GM23248 (cell line): ENCODE measurements around the gene ZNF691. TPM values are rescaled to one million over a fixed set of nuclear protein-coding genes. Genes with fewer than 3 reads are reported as not detected.
A peak's percentile ranks its signal among the peaks of the same experiment; 100 is the strongest.

Experiments
- DNase-seq: peaks from one replicate; pipeline ENCODE4 v3.0.0-alpha.2; 2015
- H2AFZ ChIP-seq: fragments of 200-600 bp; sonication (generic); 2 replicates; pipeline ENCODE4 v1.6.1; 2016; ENCODE audit warnings: antibody characterized with exemption
- H3F3A ChIP-seq: fragments of 200-600 bp; sonication (generic); 2 replicates; pipeline ENCODE4 v1.6.1; 2016; ENCODE audit warnings: mild to moderate bottlenecking, antibody characterized with exemption, mixed run types; ENCODE audit not compliant: insufficient read depth
- H3K27ac ChIP-seq: fragments of 200-600 bp; sonication (generic); 2 replicates; pipeline ENCODE4 v1.5.1; 2016; ENCODE audit warnings: mild to moderate bottlenecking
- H3K27me3 ChIP-seq: fragments of 200-600 bp; sonication (generic); replicated peaks from 2 replicates; pipeline ENCODE4 v1.6.1; 2016; ENCODE audit warnings: mild to moderate bottlenecking; ENCODE audit not compliant: insufficient read depth
- H3K36me3 ChIP-seq: fragments of 200-600 bp; sonication (generic); 2 replicates; pipeline ENCODE4 v1.6.1; 2016; ENCODE audit warnings: low read depth, mild to moderate bottlenecking
- H3K4me1 ChIP-seq: fragments of 200-600 bp; sonication (generic); 2 replicates; pipeline ENCODE4 v1.6.1; 2016; ENCODE audit warnings: mild to moderate bottlenecking; ENCODE audit not compliant: insufficient read depth
- H3K4me2 ChIP-seq: fragments of 200-600 bp; sonication (generic); one replicate; pipeline ENCODE4 v1.6.1; 2016; ENCODE audit warnings: mild to moderate bottlenecking; ENCODE audit not compliant: unreplicated experiment
- H3K4me3 ChIP-seq: fragments of 200-600 bp; sonication (generic); 2 replicates; pipeline ENCODE4 v1.5.1; 2016; ENCODE audit warnings: mild to moderate bottlenecking
- H3K79me2 ChIP-seq: fragments of 200-600 bp; sonication (generic); 2 replicates; pipeline ENCODE4 v1.6.1; 2016; ENCODE audit warnings: mild to moderate bottlenecking; ENCODE audit not compliant: insufficient read depth
- H3K9ac ChIP-seq: fragments of 200-600 bp; sonication (generic); 2 replicates; pipeline ENCODE4 v1.6.1; 2016; ENCODE audit warnings: mild to moderate bottlenecking
- H3K9me2 ChIP-seq: fragments of 200-600 bp; sonication (generic); 2 replicates; pipeline ENCODE4 v1.6.1; 2016; ENCODE audit warnings: mixed run types, mild to moderate bottlenecking, moderate library complexity; ENCODE audit not compliant: insufficient read depth
- H3K9me3 ChIP-seq: fragments of 200-600 bp; sonication (generic); one replicate; pipeline ENCODE4 v1.6.1; 2017; ENCODE audit warnings: low read depth
- H4K20me1 ChIP-seq: fragments of 200-600 bp; sonication (generic); 2 replicates; pipeline ENCODE4 v1.6.0; 2016; ENCODE audit not compliant: insufficient read depth
- EZH2 ChIP-seq: fragments of 200-600 bp; sonication (generic); IDR thresholded peaks from 2 replicates; pipeline ENCODE4 v1.6.1; 2018; ENCODE audit warnings: antibody characterized with exemption, mild to moderate bottlenecking; ENCODE audit not compliant: insufficient read depth, poor library complexity, severe bottlenecking
- EZH2phosphoT487 ChIP-seq: fragments of 200-600 bp; sonication (generic); IDR thresholded peaks from 2 replicates; pipeline ENCODE4 v1.6.1; 2018; ENCODE audit warnings: antibody characterized with exemption, moderate library complexity, mild to moderate bottlenecking, low read depth; ENCODE audit not compliant: insufficient read depth
- WGBS, 2 experiments: methylation state at CpG; one replicate each; pipeline ENCODE4 v1.1.6; 2015 to 2017; ENCODE audit warnings: low lambda C conversion rate in 2 of 2, low coverage in 1 of 2; ENCODE audit errors: missing lambda C conversion rate in 2 of 2; 5-methylcytosine and 5-hydroxymethylcytosine counted together
- in situ Hi-C: fragments of 300-500 bp; cut with MboI; formaldehyde crosslinking; loops from 2 replicates; pipeline ENCODE4 v1.15.0; 2020
- polyA plus RNA-seq: library from polyadenylated mRNA; unstranded; fragments of >200 nt; fragmentation: Nextera tagmentation; extraction: Ambion mirVana; gene quantifications from 2 replicates; pipeline ENCODE4 v1.2.1, GENCODE V29; 2016
- total RNA-seq: library from RNA; depleted of rRNA; stranded (reverse); fragments of >200 nt; shearing (Covaris generic); gene quantifications from 2 replicates; pipeline ENCODE4 v1.2.3, GENCODE V29; 2014

Gene ZNF691
- total and polyA plus RNA-seq, 2 experiments from 2014 or later, result 4.4 to 6.9 TPM

DNA sequence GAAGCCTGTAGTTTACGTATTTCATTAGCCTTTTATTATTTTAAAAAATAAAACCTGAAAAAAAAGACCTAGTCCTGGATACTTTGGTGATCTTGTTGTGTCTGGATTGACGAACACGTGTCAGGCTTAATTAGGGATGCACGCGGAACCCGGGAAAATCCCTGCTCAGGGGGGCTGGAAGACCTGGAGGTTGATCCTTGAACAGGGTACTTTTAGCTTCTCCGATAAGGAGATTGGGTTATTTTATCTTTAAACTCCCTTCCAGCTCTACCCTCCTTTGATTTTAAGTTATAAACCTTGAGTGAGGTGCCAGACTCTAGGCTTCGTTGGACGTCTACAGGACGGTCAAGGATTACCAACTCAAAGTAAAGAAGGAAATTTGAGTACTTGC, 552 bp upstream of the ZNF691 start:
- no peaks in the 10 kb centered on the region for H4K20me1 ChIP-seq
- TF ChIP-seq EZH2 (no peak), EZH2phosphoT487 (no peak)
- H3K4me2 ChIP-seq, result peak overlapping the region; percentile 99
- peak overlapping the region; percentile 87 for H3K4me3 ChIP-seq
- in situ Hi-C loops, result no loop called here
- H3K27ac ChIP-seq, result no peak overlapping the region
- H3K9ac ChIP-seq, result peak overlapping the region; percentile 59
- peaks cover 17% of the 10 kb centered on the region for H3F3A ChIP-seq
- H3K79me2 ChIP-seq, result peaks cover 20% of the 10 kb centered on the region
- no peaks in the 10 kb centered on the region for H3K27me3 ChIP-seq
- H3K36me3 ChIP-seq, result peaks cover 9% of the 10 kb centered on the region
- WGBS, 2 experiments, result 4 to 5% methylated on average over 10 of the region's 10 CpGs
- H3K9me2 ChIP-seq, result no peaks in the 10 kb centered on the region
- no peaks in the 10 kb centered on the region for H3K9me3 ChIP-seq
- H2AFZ ChIP-seq, result peak overlapping the region; percentile 99
- DNase-seq, result no peak
- H3K4me1 ChIP-seq, result peaks cover 22% of the 10 kb centered on the region

GRCh38 chr1:42847111-42847595, 740 bp downstream of the ZNF691 start:
- peak overlapping the region; percentile 94 for H3K4me2 ChIP-seq
- no peaks in the 10 kb centered on the region for H3K27me3 ChIP-seq
- in situ Hi-C loops, result no loop called here
- H3K4me1 ChIP-seq, result peaks cover 22% of the 10 kb centered on the region
- H3K9ac ChIP-seq, result peak overlapping the region; percentile 84
- H3K9me2 ChIP-seq, result no peaks in the 10 kb centered on the region
- peaks cover 17% of the 10 kb centered on the region for H3F3A ChIP-seq
- WGBS, 2 experiments, result 14% methylated on average over 6 of the region's 6 CpGs
- H3K9me3 ChIP-seq, result no peaks in the 10 kb centered on the region
- no peak for DNase-seq
- no peaks in the 10 kb centered on the region for H4K20me1 ChIP-seq
- H3K4me3 ChIP-seq, result peak overlapping the region; percentile 87
- H3K36me3 ChIP-seq, result no peaks in the 10 kb centered on the region; the same call in 1 of the 2 replicates
- H2AFZ ChIP-seq, result peak overlapping the region; percentile 88
- no peak overlapping the region for H3K27ac ChIP-seq
- TF ChIP-seq EZH2phosphoT487, result no peak
- no peak for TF ChIP-seq EZH2
- peaks cover 20% of the 10 kb centered on the region for H3K79me2 ChIP-seq

DNA sequence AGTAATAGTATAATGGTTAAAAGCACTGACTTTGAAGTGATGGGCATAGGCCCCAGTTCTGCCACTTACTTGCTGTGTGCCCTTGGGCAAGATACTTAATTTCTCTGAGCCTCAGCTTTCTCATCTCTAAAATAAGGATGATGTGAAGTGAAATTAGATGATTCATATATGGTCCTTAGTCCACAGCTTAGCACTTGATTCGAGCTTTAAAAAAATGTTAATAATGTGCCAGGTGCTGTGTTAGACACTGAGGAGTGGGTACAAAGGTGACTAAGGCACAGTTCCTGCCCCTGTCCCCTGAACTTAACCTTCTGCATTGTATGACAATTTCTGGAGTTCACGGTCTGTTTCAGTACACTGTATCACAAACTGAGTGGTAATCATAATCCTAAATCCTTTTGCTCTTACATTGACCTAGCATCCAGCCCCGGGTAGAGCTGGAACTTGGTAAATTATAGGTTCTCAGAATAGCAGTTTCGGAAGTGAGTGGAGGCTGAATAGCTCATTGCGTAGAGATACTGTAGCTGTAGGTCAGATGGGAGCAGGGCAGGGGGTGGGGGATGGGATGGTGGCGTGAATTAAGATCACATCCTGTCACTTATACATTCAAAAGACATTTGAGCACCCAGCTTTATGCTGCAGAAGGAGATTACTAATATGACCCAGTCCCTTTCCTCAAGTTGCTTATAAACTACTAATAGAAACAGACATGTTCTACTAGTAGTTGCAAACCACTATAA, 1.5 kb downstream of the ZNF691 start:
- H3K9me2 ChIP-seq, result no peaks in the 10 kb centered on the region
- H3K4me2 ChIP-seq, result peak overlapping the region; percentile 94
- no peak for DNase-seq
- H3K79me2 ChIP-seq, result peaks cover 20% of the 10 kb centered on the region
- no peak for TF ChIP-seq EZH2phosphoT487
- H2AFZ ChIP-seq, result no peak overlapping the region
- 0 out of 2 replicates have a peak overlapping the region, but pooled peaks have one; percentile 84 for H3K9ac ChIP-seq
- no peak overlapping the region for H3K27ac ChIP-seq
- peaks cover 27% of the 10 kb centered on the region for H3K4me1 ChIP-seq
- H3K4me3 ChIP-seq, result peak overlapping the region; percentile 87
- H4K20me1 ChIP-seq, result no peaks in the 10 kb centered on the region
- in situ Hi-C loops, result no loop called here
- no peaks in the 10 kb centered on the region; the same call in 1 of the 2 replicates for H3K36me3 ChIP-seq
- H3K27me3 ChIP-seq, result no peaks in the 10 kb centered on the region
- H3K9me3 ChIP-seq, result no peaks in the 10 kb centered on the region
- 60 to 67% methylated on average over 6 of the region's 6 CpGs for WGBS, 2 experiments
- peaks cover 17% of the 10 kb centered on the region for H3F3A ChIP-seq

DNA sequence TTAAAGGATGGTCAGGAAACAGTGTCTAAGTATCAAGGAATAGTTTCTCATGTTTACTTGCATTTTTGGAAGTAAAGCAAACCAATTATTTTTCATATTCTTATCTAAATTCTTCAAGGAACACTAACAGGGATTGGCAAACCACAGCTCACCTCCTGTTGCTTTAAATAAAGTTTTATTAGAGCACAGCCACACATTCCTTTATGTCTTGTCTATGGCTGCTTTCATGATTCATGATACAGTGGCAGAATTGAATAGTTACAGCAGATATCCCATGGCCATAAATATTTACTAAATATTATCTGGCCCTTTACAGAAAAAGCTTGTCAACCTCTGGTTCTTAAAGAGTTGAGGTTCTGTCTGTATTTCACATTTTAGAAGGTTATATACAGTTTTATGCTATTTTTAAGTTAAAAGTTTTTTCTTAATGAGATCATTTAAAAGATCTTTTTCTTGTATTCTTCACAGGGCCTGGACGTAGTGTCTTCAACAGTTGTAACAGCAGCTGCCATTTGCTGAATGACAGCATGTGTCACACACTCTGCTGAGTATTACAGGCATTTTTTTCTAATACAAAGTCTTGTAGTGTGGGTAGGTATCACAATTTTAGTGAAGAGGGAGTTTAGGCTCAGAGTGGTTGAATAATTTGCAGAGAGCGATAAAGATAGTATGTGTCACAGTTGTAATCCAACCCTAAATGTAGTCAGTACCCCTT, 2.6 kb downstream of the ZNF691 start:
- no peaks in the 10 kb centered on the region for H3K9me3 ChIP-seq
- WGBS, 2 experiments, result 72 to 78% methylated on average over 2 of the region's 2 CpGs
- H4K20me1 ChIP-seq, result no peaks in the 10 kb centered on the region
- no peaks in the 10 kb centered on the region for H3K27me3 ChIP-seq
- in situ Hi-C loops, result no loop called here
- H3F3A ChIP-seq, result peaks cover 13% of the 10 kb centered on the region
- no peak overlapping the region for H3K4me2 ChIP-seq
- no peaks in the 10 kb centered on the region for H3K9me2 ChIP-seq
- H3K9ac ChIP-seq, result no peak overlapping the region
- peaks cover 27% of the 10 kb centered on the region for H3K4me1 ChIP-seq
- no peaks in the 10 kb centered on the region; the same call in 1 of the 2 replicates for H3K36me3 ChIP-seq
- TF ChIP-seq EZH2, result no peak
- TF ChIP-seq EZH2phosphoT487, result no peak
- no peak overlapping the region for H2AFZ ChIP-seq
- DNase-seq, result no peak
- no peak overlapping the region for H3K27ac ChIP-seq
- H3K79me2 ChIP-seq, result peaks cover 20% of the 10 kb centered on the region
- no peak overlapping the region for H3K4me3 ChIP-seq
